Measurements from ENCODE around the gene YAP1.

The YAP1 gene

GRCh38 chr11:102117472-102118113, 7.3 kb downstream of the YAP1 start:
- no peak for DNase-seq

- no peak for DNase-seq
Measured at GRCh38 chr11:102118937-102119336, 8.7 kb downstream of the YAP1 start.

GRCh38 chr11:102119997-102120396, 9.8 kb downstream of the YAP1 start:
- no peak for DNase-seq

- no peak for DNase-seq
Measured at GRCh38 chr11:102120437-102120973, 10.3 kb downstream of the YAP1 start.

GRCh38 chr11:102121329-102121728, 11.1 kb downstream of the YAP1 start:
- DNase-seq: no peak

GRCh38 chr11:102134597-102134996, 24.4 kb downstream of the YAP1 start:
- no peak for DNase-seq

GRCh38 chr11:102135256-102135655, 25.0 kb downstream of the YAP1 start:
- no peak for DNase-seq

- no peak for DNase-seq
Measured at GRCh38 chr11:102138223-102138622, 28.0 kb downstream of the YAP1 start.

GRCh38 chr11:102138670-102139069, 28.4 kb downstream of the YAP1 start:
- DNase-seq: no peak

- DNase-seq: no peak
Measured at GRCh38 chr11:102139081-102139498, 28.8 kb downstream of the YAP1 start.

- DNase-seq: no peak
Measured at GRCh38 chr11:102142333-102142732, 32.1 kb downstream of the YAP1 start.

GRCh38 chr11:102143867-102144266, 33.6 kb downstream of the YAP1 start:
- DNase-seq: no peak

- no peak for DNase-seq
Measured at GRCh38 chr11:102144357-102145355, 34.4 kb downstream of the YAP1 start.

GRCh38 chr11:102147015-102147414, 36.8 kb downstream of the YAP1 start:
- DNase-seq: no peak

GRCh38 chr11:102147632-102148031, 37.4 kb downstream of the YAP1 start:
- no peak for DNase-seq

GRCh38 chr11:102148059-102148458, 37.8 kb downstream of the YAP1 start:
- DNase-seq: no peak

GRCh38 chr11:102151784-102152525, 41.7 kb downstream of the YAP1 start:
- DNase-seq: no peak

GRCh38 chr11:102153082-102153481, 42.8 kb downstream of the YAP1 start:
- no peak for DNase-seq

- no peak for DNase-seq
Measured at GRCh38 chr11:102154806-102155205, 44.6 kb downstream of the YAP1 start.

GRCh38 chr11:102155676-102156075, 45.4 kb downstream of the YAP1 start:
- DNase-seq: no peak

GRCh38 chr11:102157219-102157618, 47.0 kb downstream of the YAP1 start:
- DNase-seq: no peak

GRCh38 chr11:102158164-102158735, 48.0 kb downstream of the YAP1 start:
- DNase-seq: no peak

GRCh38 chr11:102163368-102163767, 53.1 kb downstream of the YAP1 start:
- DNase-seq: no peak
